ENCODE data around the gene OR13F1.

- no peak for TF ChIP-seq POLR2A (IDR thresholded peaks at IDR 0.05)
- no peak for TF ChIP-seq CTCF (IDR thresholded peaks at IDR 0.05)
Observed at GRCh38 chr9:104544644-104545043, 40.6 kb downstream of the OR13F1 start.
